Peyer's patch (tissue), 4 donors: Measurements from ENCODE around the gene CSNK1G1.

Experiments
- POLR2A ChIP-seq, 2 donors: fragments of 450-650 bp; IDR thresholded peaks; one replicate each; pipeline ENCODE4 v1.5.1; 2017; ENCODE audit warnings: antibody characterized with exemption in 2 of 2, mild to moderate bottlenecking in 2 of 2, moderate library complexity in 2 of 2
- TF ChIP-seq, protein P1 (sequence below), 6 experiments: fragments of 450-650 bp in 4 of 6; fragments of 200-600 bp in 2 of 6; sonication (generic) in 1 of 6; IDR thresholded peaks; one replicate each; pipeline ENCODE4 v1.5.1; 2017 to 2019; ENCODE audit warnings: antibody characterized with exemption in 6 of 6, mild to moderate bottlenecking in 3 of 6, moderate library complexity in 1 of 6

DNA sequence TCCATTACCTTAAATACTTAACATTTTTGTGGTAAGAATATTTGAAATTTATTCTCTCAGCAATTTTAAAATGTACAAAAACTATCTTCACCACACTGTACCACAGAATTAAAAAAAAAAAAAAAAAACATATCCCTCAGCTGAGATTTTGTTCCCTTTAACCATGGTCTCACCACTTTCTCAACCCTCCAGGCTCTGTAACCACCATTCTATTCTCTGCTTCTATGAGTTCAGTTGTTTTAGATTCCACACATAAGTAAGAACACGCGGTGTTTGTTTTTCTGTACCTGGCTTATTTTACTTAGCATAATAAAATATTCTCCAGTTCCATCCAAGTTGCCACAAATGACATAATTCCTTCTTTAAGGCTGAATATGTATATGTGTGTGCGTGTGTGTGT lies 41.5 kb downstream of the CSNK1G1 start:
- TF ChIP-seq, protein P1, sequence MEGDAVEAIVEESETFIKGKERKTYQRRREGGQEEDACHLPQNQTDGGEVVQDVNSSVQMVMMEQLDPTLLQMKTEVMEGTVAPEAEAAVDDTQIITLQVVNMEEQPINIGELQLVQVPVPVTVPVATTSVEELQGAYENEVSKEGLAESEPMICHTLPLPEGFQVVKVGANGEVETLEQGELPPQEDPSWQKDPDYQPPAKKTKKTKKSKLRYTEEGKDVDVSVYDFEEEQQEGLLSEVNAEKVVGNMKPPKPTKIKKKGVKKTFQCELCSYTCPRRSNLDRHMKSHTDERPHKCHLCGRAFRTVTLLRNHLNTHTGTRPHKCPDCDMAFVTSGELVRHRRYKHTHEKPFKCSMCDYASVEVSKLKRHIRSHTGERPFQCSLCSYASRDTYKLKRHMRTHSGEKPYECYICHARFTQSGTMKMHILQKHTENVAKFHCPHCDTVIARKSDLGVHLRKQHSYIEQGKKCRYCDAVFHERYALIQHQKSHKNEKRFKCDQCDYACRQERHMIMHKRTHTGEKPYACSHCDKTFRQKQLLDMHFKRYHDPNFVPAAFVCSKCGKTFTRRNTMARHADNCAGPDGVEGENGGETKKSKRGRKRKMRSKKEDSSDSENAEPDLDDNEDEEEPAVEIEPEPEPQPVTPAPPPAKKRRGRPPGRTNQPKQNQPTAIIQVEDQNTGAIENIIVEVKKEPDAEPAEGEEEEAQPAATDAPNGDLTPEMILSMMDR (IDR thresholded peaks at IDR 0.05), result no peak
- TF ChIP-seq POLR2A (IDR thresholded peaks at IDR 0.05), result no peak
